ENCODE measurements around the gene CCDC142. TPM values are rescaled to one million over a fixed set of nuclear protein-coding genes. Genes with fewer than 3 reads are reported as not detected.

The CCDC142 gene
- total RNA-seq, 3 donors from 2014 or later (not counting 1 experiment from before 2014, with no cell fraction given): 14.9 to 25.2 (median 15.6) TPM

- DNase-seq (no peak), ATAC-seq (no peak)
- Mint-ChIP-seq H3K4me1 (peaks cover 23 to 34% of the 10 kb centered on the region in 2 donors), H3K27ac (peak overlapping the region in 1 of 2 donors; percentile 37), H3K36me3 (no peaks in the 10 kb centered on the region), H3K4me3 (no peak overlapping the region), H3K27me3 (ENCODE audit: low read depth in 2 of 2) (peaks cover 0 to 5% of the 10 kb centered on the region in 2 donors), H3K9me3 (no peaks in the 10 kb centered on the region)
- WGBS (ENCODE audit: insufficient coverage): 64% methylated on average over 5 of the region's 6 CpGs
- Histone ChIP-seq H3K36me3 (ENCODE audit: control insufficient read depth, insufficient read depth, low read length) (no peaks in the 10 kb centered on the region), H3K4me3 (ENCODE audit: low read length) (no peak overlapping the region), H3K27me3 (ENCODE audit: control insufficient read depth, insufficient read depth, low read length) (peaks cover 15% of the 10 kb centered on the region), H3K9me3 (ENCODE audit: control insufficient read depth, insufficient read depth, low read length) (no peaks in the 10 kb centered on the region), H3K4me1 (ENCODE audit: control insufficient read depth, insufficient read depth, low read length) (peaks cover 28% of the 10 kb centered on the region), H3K27ac (ENCODE audit: low read length) (no peak overlapping the region)
- TF ChIP-seq, protein P1, sequence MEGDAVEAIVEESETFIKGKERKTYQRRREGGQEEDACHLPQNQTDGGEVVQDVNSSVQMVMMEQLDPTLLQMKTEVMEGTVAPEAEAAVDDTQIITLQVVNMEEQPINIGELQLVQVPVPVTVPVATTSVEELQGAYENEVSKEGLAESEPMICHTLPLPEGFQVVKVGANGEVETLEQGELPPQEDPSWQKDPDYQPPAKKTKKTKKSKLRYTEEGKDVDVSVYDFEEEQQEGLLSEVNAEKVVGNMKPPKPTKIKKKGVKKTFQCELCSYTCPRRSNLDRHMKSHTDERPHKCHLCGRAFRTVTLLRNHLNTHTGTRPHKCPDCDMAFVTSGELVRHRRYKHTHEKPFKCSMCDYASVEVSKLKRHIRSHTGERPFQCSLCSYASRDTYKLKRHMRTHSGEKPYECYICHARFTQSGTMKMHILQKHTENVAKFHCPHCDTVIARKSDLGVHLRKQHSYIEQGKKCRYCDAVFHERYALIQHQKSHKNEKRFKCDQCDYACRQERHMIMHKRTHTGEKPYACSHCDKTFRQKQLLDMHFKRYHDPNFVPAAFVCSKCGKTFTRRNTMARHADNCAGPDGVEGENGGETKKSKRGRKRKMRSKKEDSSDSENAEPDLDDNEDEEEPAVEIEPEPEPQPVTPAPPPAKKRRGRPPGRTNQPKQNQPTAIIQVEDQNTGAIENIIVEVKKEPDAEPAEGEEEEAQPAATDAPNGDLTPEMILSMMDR (IDR thresholded peaks at IDR 0.05): no peak
- intact Hi-C loops (cut with micrococcal nuclease): no loop called here
Measured at GRCh38 chr2:74436848-74437695, 45.7 kb downstream of the CCDC142 start.

DNA sequence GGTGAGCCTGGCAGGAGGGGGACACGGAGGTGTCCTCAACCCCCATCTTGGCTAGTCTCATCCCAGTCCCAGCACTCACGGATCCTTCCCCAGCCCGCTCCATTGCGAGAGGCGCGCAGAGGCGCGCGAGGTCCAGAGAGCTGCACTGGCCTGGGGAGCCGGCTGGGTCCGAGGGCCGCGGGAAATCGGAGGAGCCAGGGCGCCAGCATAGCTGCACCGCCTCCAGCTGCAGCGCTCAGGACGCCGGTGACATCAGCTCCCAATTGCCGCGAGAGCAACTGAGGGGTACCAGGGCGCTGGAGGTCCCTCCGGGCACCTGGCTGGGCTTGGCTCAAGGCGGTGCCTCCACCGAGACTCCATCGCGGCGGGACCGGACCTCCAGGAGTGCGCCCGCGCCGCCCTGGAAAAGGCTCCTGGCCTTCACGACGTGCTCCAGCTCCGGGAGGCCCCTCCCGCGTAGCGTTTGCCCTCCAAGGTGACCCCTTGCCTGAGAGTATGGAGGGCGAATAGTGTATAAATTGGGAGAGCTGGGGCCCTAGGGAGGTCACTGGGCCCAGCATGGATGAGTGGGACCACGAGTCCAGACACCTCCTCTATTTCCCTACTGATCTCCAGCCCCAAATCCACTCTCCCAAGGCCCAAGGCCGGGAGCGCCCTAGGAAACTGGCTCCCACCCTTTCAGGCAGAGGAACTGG, 46.5 kb downstream of the CCDC142 start:
- TF ChIP-seq, protein P1 (IDR thresholded peaks at IDR 0.05): no peak
- Mint-ChIP-seq H3K27me3 (ENCODE audit: low read depth in 2 of 2) (peaks cover 0 to 5% of the 10 kb centered on the region in 2 donors), H3K9me3 (no peaks in the 10 kb centered on the region), H3K27ac (no peak overlapping the region), H3K4me3 (no peak overlapping the region), H3K36me3 (no peaks in the 10 kb centered on the region), H3K4me1 (peaks cover 22 to 32% of the 10 kb centered on the region in 2 donors)
- Histone ChIP-seq H3K9me3 (ENCODE audit: control insufficient read depth, insufficient read depth, low read length) (no peaks in the 10 kb centered on the region), H3K4me1 (ENCODE audit: control insufficient read depth, insufficient read depth, low read length) (peaks cover 21% of the 10 kb centered on the region), H3K27ac (ENCODE audit: low read length) (no peak overlapping the region), H3K4me3 (ENCODE audit: low read length) (no peak overlapping the region), H3K36me3 (ENCODE audit: control insufficient read depth, insufficient read depth, low read length) (no peaks in the 10 kb centered on the region), H3K27me3 (ENCODE audit: control insufficient read depth, insufficient read depth, low read length) (peaks cover 9% of the 10 kb centered on the region)
- no peak for DNase-seq
- intact Hi-C loops (cut with micrococcal nuclease): no loop called here
- no peak for ATAC-seq
- 93% methylated on average over 43 of the region's 43 CpGs for WGBS (ENCODE audit: insufficient coverage)

- Histone ChIP-seq H3K27ac (ENCODE audit: low read length) (no peak overlapping the region), H3K9me3 (ENCODE audit: control insufficient read depth, insufficient read depth, low read length) (no peaks in the 10 kb centered on the region), H3K36me3 (ENCODE audit: control insufficient read depth, insufficient read depth, low read length) (peaks cover 10% of the 10 kb centered on the region), H3K4me1 (ENCODE audit: control insufficient read depth, insufficient read depth, low read length) (no peaks in the 10 kb centered on the region), H3K27me3 (ENCODE audit: control insufficient read depth, insufficient read depth, low read length) (no peaks in the 10 kb centered on the region), H3K4me3 (ENCODE audit: low read length) (no peak overlapping the region)
- H3K27me3 Mint-ChIP-seq (ENCODE audit: low read depth in 2 of 2): no peaks in the 10 kb centered on the region
- H3K9me3 Mint-ChIP-seq: no peaks in the 10 kb centered on the region
- TF ChIP-seq, protein P1 (IDR thresholded peaks at IDR 0.05): no peak
- no peak overlapping the region for H3K4me3 Mint-ChIP-seq
- DNase-seq (no peak), ATAC-seq (no peak)
- intact Hi-C loops (cut with micrococcal nuclease): no loop called here
- H3K4me1 Mint-ChIP-seq: no peaks in the 10 kb centered on the region
- WGBS (ENCODE audit: insufficient coverage): 92% methylated on average over 11 of the region's 11 CpGs
- no peak overlapping the region for H3K27ac Mint-ChIP-seq
- H3K36me3 Mint-ChIP-seq: no peaks in the 10 kb centered on the region
Measured at GRCh38 chr2:74430502-74430901, 52.3 kb downstream of the CCDC142 start.
